Activated naive CD4-positive, alpha-beta T cell treated with anti-CD3 and anti-CD28 coated beads for 36 hours (primary cell): ENCODE measurements around the gene CYTH3. TPM values are rescaled to one million over a fixed set of nuclear protein-coding genes. Genes with fewer than 3 reads are reported as not detected.

ENCODE experiments used
- CTCF ChIA-PET: fragments of 350-600 bp; sonication (Branson Sonifier 250); formaldehyde crosslinking; loops from one replicate; lab custom pipeline; 2021; ENCODE audit warnings: antibody characterized with exemption; lab: Charles Lee
- DNase-seq: peaks from one replicate; pipeline ENCODE4 v3.0.0-alpha.2; 2020
- H3K27ac Mint-ChIP-seq: one replicate; pipeline ENCODE4 v1.8.0; 2021; ENCODE audit warnings: mild to moderate bottlenecking, mixed read lengths
- H3K27me3 Mint-ChIP-seq: one replicate; pipeline ENCODE4 v1.8.0; 2021; ENCODE audit warnings: low read depth, mixed read lengths
- H3K36me3 Mint-ChIP-seq: one replicate; pipeline ENCODE4 v1.8.0; 2021; ENCODE audit warnings: low read depth, mixed read lengths
- H3K4me1 Mint-ChIP-seq: one replicate; pipeline ENCODE4 v1.8.0; 2021; ENCODE audit warnings: low read depth, mixed read lengths
- H3K4me3 Mint-ChIP-seq: one replicate; pipeline ENCODE4 v1.8.0; 2021; ENCODE audit warnings: mild to moderate bottlenecking, moderate library complexity, mixed read lengths
- H3K9me3 Mint-ChIP-seq: one replicate; pipeline ENCODE4 v1.8.0; 2021; ENCODE audit warnings: mixed read lengths
- intact Hi-C: fragments of 100-400 bp; cut with micrococcal nuclease; formaldehyde crosslinking; loops from one replicate; pipeline ENCODE4 v1.15.1; 2023
- total RNA-seq, 2 experiments: library from RNA; stranded (reverse); gene quantifications; one replicate each; pipeline ENCODE4 v1.2.3, GENCODE V29; 2021

Gene CYTH3
- total RNA-seq, 2 experiments from 2014 or later, result 1.1 TPM

DNA sequence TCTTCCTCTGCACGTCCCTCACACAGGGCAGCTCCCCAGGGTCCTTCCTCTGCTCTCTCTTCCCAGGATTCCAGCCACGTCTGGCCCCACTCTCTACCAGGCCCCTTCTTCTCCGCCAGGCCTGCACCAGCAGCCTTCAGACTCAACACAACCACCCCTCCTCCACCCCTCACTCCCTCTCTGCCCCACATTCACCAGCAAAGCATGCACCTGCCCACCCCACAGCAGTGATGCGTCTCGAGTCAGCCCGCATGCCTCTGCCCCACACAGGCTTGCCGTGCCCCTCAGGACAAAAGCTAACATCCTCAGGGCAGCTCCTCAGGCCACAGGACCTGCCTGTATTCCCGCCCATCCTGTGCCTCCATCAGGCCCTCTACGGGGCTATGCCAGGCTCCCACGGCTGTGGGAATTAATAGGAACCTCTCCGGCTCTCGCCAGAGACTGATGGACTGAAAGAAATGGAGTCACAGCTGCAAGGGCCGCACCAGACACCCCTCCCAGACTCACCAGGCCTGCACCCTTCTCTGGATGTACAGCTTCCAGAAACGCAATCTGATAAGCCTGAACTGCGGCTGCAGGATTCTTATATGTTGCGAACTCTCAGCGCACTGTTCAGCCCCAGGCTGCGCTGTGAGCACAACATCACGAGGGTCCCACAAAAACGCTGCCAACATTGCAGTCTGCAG, 100.1 kb downstream of the CYTH3 start:
- Mint-ChIP-seq H3K4me1 (no peaks in the 10 kb centered on the region), H3K27me3 (no peaks in the 10 kb centered on the region), H3K27ac (no peak overlapping the region), H3K4me3 (no peak overlapping the region), H3K9me3 (no peaks in the 10 kb centered on the region), H3K36me3 (no peaks in the 10 kb centered on the region)
- no peak for DNase-seq
- CTCF ChIA-PET, result interaction anchor here (0.9 kb wide), 1 partner anchor 164 kb away, joined by 3 read pairs; the partner anchor contains the start of genes AIMP2 and PMS2
- intact Hi-C loops, result no loop called here

DNA sequence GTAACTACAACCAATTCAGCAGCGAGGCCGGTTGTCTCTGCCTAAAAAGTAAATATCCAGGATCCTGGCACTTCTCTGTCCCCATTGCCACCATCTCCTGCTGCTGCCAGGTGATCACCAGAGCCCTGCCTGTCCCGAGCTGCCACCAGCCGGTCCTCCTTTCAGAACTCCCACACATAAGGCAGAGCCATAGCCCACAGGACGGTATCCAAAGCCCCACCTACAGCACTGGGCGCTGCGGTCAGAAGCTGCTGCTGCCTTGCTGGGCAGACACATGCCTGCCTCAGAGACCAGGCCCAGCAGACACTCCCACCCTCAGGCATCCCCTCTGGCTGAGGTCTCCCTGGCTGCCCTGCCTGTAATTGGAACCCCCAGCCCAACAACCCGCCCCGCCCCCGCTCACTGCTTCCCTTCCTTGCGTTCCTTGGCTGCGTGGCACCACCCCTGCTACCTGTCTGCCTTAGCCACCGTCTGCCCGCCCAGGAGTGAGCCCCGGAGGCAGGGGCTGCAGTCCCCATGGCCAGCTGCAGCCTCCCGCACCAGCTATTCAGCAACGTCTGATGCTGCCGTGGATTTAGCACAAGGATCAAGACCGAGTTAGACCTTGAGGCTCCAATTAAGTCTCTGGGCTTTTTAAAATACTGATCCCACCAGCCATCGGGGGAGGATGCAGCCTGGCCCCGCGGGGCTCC, 100.7 kb downstream of the CYTH3 start:
- CTCF ChIA-PET, result interaction anchor here (0.9 kb wide), 1 partner anchor 163 kb away, joined by 3 read pairs; the partner anchor contains the start of genes AIMP2 and PMS2
- no peaks in the 10 kb centered on the region for H3K36me3 Mint-ChIP-seq
- H3K27me3 Mint-ChIP-seq, result no peaks in the 10 kb centered on the region
- H3K27ac Mint-ChIP-seq, result peak overlapping the region; percentile 53
- H3K9me3 Mint-ChIP-seq, result no peaks in the 10 kb centered on the region
- H3K4me3 Mint-ChIP-seq, result no peak overlapping the region
- no peaks in the 10 kb centered on the region for H3K4me1 Mint-ChIP-seq
- DNase-seq, result no peak
- intact Hi-C loops, result no loop called here

DNA sequence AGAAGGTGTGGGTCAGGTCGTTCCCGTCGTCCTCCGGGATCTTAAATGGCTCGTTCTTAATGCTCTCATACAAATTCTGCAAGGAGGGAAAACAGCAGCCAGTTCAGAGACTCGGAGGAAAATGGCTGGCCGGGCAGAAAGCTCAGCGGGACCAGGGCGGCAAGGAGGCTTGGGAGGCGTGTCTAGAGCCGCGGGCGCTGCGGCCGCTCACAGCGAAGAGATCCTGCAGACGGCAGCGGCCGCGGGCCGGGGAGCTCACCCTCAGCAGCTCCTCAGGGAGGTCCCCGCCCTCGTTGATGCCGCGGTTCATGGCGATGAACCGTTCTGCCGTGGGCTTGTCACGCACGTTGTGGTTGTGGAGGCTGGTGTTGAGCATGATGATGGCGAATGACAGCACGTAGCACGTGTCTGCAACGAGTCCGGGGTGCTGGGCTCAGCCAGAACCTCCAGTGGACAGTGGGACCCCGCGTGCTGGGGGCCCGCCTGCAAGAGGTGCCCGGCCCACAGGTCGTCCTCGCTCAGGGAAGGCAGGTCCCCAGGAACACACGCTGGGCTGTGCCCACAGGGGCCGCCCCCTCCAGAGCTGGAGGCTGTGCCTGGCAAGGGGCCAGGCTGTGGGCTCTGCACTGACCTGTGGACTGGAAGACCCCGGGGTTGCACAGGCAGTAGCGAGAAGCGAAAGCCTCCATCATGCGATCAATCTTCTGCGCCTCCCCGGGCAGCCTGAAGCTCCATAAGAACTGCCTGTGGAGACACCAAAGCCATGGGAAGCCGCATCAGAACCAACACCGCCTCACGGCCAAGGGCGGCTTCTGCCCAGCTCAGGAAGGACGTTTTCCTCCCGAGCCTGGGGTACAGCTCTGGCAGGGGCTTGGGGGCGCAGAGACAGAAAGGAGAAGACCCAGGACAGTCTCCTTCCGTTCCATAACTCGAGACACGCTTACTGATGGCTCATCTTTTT, 101.6 kb downstream of the CYTH3 start:
- intact Hi-C loops, result no loop called here
- H3K4me1 Mint-ChIP-seq, result no peaks in the 10 kb centered on the region
- no peak overlapping the region for H3K27ac Mint-ChIP-seq
- H3K27me3 Mint-ChIP-seq, result no peaks in the 10 kb centered on the region
- H3K9me3 Mint-ChIP-seq, result no peaks in the 10 kb centered on the region
- peak overlapping the region; percentile 29 for H3K4me3 Mint-ChIP-seq
- DNase-seq, result no peak
- CTCF ChIA-PET, result no interaction called here
- no peaks in the 10 kb centered on the region for H3K36me3 Mint-ChIP-seq

DNA sequence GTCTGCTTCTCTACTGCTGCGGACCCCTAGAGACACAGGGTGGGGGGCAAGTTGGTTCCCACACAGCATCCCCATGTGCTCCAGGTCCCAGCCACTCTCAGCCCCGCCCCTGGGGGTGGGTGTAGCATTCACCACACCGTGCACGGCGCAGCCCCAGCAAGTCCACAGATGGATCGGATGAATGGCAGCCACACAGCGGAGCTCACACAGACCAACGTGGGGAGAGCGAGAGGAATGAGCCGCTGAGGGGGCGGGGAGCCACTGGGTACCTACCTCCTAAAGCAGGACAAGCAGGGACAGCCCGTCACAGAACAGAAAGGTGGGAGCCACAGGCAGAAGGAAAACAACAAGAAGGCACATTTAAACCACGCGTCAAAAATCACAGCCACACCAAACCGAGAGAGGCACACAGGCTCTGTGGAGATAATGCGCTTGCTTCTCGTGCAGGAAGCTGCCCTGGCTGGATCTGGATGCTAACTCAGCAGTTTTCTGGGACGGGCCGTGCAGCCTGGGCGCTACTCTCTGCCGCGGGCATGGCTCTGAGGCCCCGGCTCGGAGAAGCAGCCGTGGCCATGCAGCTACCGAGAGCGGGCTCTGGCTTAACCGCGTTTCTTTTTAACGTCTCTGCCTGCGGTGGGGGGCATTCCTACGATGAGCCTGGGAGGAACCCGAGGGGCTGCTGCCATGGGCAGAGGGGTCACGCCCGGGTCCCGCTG, 102.5 kb downstream of the CYTH3 start:
- Mint-ChIP-seq H3K36me3 (no peaks in the 10 kb centered on the region), H3K27me3 (no peaks in the 10 kb centered on the region), H3K4me1 (no peaks in the 10 kb centered on the region), H3K4me3 (peak overlapping the region; percentile 29), H3K9me3 (no peaks in the 10 kb centered on the region), H3K27ac (no peak overlapping the region)
- DNase-seq, result no peak
- CTCF ChIA-PET, result interaction anchor here (0.6 to 1.4 kb wide), 2 partner anchors 10 to 103 kb away, joined by 5 to 6 read pairs; no protein-coding TSS in a partner anchor
- intact Hi-C loops, result no loop called here

GRCh38 chr7:6168477-6168868, 104.0 kb downstream of the CYTH3 start:
- Mint-ChIP-seq H3K36me3 (no peaks in the 10 kb centered on the region), H3K4me3 (no peak overlapping the region), H3K9me3 (no peaks in the 10 kb centered on the region), H3K27me3 (no peaks in the 10 kb centered on the region), H3K4me1 (no peaks in the 10 kb centered on the region), H3K27ac (no peak overlapping the region)
- no peak for DNase-seq
- intact Hi-C loops, result no loop called here
- CTCF ChIA-PET, result no interaction called here

DNA sequence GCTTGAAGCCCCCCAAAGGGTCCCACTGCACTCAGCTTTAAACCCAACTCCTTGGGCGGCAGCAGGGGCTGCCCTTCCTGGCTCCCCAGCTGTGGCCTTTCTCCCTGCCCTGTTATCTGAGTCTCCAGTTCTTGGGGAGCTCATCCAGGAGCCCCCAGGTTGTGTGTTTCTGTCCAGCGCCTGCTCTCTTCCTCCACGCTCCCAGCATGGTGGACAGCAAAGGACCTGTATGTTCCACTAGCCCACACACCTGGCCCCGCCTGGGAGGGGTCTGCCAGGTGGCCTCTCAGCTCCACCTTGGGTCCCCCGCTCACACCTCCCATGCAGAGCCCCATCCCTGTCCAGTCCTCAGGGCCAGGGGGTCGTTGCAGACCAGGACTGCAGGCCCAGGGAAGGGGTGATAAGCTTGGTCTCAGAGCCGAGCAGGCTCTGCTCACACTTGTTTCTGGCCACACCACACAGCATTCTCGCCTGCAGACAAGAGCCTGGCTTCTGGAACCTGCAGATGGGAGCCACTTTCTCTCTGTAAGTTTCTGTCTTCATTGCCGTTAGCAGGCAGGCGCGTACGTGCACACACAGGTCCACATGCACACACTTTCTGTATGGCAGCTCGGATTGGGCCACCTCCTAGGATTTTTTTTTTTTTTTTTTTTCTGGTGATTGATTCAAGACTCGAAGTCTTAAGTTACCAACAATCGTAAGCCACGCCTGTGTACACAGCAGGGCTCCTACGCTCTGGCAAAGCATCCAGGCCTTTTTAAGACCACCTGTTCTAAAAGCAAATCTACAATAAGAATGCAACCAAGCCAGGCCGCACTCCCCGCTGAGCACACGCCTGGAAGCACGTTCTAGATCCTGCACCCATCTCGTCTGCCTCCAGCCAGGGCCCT, 104.6 kb downstream of the CYTH3 start:
- no peaks in the 10 kb centered on the region for H3K4me1 Mint-ChIP-seq
- intact Hi-C loops, result no loop called here
- no peaks in the 10 kb centered on the region for H3K36me3 Mint-ChIP-seq
- no peak overlapping the region for H3K27ac Mint-ChIP-seq
- DNase-seq, result no peak
- no peak overlapping the region for H3K4me3 Mint-ChIP-seq
- no peaks in the 10 kb centered on the region for H3K9me3 Mint-ChIP-seq
- no peaks in the 10 kb centered on the region for H3K27me3 Mint-ChIP-seq
- CTCF ChIA-PET, result interaction anchor here (0.7 kb wide), 1 partner anchor 104 kb away, joined by 5 read pairs; no protein-coding TSS in a partner anchor

GRCh38 chr7:6167004-6167551, 105.3 kb downstream of the CYTH3 start:
- no peak overlapping the region for H3K27ac Mint-ChIP-seq
- no peaks in the 10 kb centered on the region for H3K27me3 Mint-ChIP-seq
- H3K9me3 Mint-ChIP-seq, result no peaks in the 10 kb centered on the region
- H3K4me3 Mint-ChIP-seq, result no peak overlapping the region
- intact Hi-C loops, result no loop called here
- H3K4me1 Mint-ChIP-seq, result no peaks in the 10 kb centered on the region
- H3K36me3 Mint-ChIP-seq, result no peaks in the 10 kb centered on the region
- CTCF ChIA-PET, result no interaction called here
- no peak for DNase-seq

DNA sequence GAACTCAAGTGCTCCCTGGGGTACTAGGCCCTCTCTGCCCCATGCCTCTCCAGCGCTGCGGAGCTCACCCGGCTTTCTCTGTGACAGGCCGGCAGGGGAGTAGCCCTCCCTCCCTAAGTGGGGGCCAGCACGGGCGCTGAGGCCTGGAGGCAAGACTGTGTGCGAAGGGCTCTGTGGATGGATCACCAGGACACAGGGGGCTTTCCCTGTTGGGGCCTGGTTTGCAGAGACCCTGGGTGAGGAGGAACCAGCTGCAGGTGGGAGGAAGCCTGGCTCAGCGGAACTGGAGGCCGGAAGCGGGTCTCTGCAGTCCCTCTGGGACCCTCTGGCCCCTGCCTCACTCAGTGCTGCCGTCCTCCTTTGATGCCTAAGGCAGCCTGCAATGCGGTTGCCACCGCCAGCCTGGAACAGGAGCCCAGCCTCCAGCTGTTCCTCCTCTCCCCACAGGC, 106.0 kb downstream of the CYTH3 start:
- Mint-ChIP-seq H3K27me3 (no peaks in the 10 kb centered on the region), H3K9me3 (no peaks in the 10 kb centered on the region), H3K27ac (no peak overlapping the region), H3K4me1 (no peaks in the 10 kb centered on the region), H3K36me3 (no peaks in the 10 kb centered on the region), H3K4me3 (no peak overlapping the region)
- CTCF ChIA-PET, result interaction anchor here (0.5 kb wide), 1 partner anchor 53 kb away, joined by 6 read pairs; no protein-coding TSS in a partner anchor
- intact Hi-C loops, result no loop called here
- DNase-seq, result no peak

DNA sequence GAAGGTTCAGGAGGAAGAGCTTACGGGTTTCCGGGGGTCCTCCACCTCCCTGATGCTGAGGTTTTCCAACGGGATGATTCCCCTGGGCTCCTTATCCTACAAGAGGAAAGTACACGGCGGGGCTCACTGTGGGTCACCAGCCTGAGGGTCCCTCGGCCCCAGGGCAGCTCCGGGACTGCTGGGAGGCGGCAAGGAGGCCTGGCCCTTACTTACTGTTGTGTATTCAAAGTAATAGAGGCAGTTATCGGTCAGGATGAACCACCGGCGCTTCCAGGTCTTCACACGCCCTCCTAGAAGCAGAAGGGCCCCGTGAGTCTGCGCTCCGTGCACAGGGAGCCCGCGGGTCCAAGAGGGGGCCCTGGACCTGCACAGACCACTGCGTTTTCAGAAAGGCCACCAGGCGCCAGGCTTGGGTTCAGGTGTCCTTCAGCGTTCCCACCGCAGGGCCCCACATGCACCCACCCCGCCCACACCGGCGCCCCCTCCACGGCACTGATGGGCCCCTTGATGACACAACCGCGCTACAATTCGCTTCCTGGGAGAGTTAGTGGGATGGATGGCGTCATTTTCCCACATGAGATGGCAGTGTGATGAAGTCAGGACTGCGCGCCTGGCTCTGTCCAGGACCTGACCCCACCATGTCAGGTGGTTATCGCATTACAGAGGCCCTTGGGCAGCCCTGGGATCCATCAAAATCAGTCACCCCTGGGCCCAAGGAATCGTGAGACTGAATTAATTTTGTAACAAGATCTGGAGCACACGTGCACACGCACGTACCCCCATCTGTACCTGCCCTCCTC, 106.7 kb downstream of the CYTH3 start:
- H3K4me3 Mint-ChIP-seq, result no peak overlapping the region
- intact Hi-C loops, result no loop called here
- no peaks in the 10 kb centered on the region for H3K4me1 Mint-ChIP-seq
- CTCF ChIA-PET, result no interaction called here
- no peak overlapping the region for H3K27ac Mint-ChIP-seq
- no peaks in the 10 kb centered on the region for H3K27me3 Mint-ChIP-seq
- H3K36me3 Mint-ChIP-seq, result no peaks in the 10 kb centered on the region
- no peak for DNase-seq
- H3K9me3 Mint-ChIP-seq, result no peaks in the 10 kb centered on the region

DNA sequence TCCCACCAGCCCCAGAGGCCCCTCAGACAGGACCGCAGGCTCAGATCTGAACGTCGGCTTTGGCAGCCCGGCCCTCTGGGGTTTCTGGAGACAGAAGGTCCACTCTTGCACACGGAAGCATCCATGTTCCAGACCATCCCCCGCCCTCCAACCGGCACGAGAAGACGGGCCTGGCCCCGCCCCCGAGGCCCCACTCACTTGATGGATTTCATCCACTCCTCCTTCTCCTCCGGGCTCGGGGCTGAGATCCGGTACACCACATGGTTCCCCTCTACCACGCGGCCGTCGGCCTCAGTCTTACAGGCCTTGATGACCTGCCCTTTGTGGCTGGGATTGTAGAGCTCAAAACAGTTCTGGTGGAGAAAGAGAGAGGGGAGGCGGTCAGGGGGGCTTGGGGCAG, 107.3 kb downstream of the CYTH3 start:
- no peaks in the 10 kb centered on the region for H3K27me3 Mint-ChIP-seq
- H3K27ac Mint-ChIP-seq, result no peak overlapping the region
- CTCF ChIA-PET, result no interaction called here
- no peaks in the 10 kb centered on the region for H3K36me3 Mint-ChIP-seq
- no peaks in the 10 kb centered on the region for H3K4me1 Mint-ChIP-seq
- intact Hi-C loops, result no loop called here
- H3K4me3 Mint-ChIP-seq, result no peak overlapping the region
- no peaks in the 10 kb centered on the region for H3K9me3 Mint-ChIP-seq
- no peak for DNase-seq
